Posterior vena cava (tissue), 2 donors: ENCODE results near the gene CHRM1. TPM values are rescaled to one million over a fixed set of nuclear protein-coding genes. Genes with fewer than 3 reads are reported as not detected.

Experiments
- DNase-seq: peaks from one replicate; pipeline ENCODE4 v3.0.0-alpha.2; 2020; ENCODE audit warnings: low spot score
- intact Hi-C, 2 donors: fragments of 100-400 bp; cut with DNase I; formaldehyde crosslinking; loops; one replicate each; pipeline versions ENCODE4 v1.14.1 to v1.14.2; 2022 to 2023
- total RNA-seq, 2 donors: library from RNA; stranded (reverse); fragmentation: NEBNext Ultra II Directional; extraction: Animal tissue kit (Norgen Biotek cat#: 25700); gene quantifications; one replicate each; pipeline ENCODE4 v1.2.1, GENCODE V29; 2021
- donor health status: DM: yes; HTN: yes; CAD: no.
- donor health status: DM: yes; HTN: yes; CAD: no.

Gene CHRM1
- total RNA-seq, 2 donors from 2014 or later = not detected

DNA sequence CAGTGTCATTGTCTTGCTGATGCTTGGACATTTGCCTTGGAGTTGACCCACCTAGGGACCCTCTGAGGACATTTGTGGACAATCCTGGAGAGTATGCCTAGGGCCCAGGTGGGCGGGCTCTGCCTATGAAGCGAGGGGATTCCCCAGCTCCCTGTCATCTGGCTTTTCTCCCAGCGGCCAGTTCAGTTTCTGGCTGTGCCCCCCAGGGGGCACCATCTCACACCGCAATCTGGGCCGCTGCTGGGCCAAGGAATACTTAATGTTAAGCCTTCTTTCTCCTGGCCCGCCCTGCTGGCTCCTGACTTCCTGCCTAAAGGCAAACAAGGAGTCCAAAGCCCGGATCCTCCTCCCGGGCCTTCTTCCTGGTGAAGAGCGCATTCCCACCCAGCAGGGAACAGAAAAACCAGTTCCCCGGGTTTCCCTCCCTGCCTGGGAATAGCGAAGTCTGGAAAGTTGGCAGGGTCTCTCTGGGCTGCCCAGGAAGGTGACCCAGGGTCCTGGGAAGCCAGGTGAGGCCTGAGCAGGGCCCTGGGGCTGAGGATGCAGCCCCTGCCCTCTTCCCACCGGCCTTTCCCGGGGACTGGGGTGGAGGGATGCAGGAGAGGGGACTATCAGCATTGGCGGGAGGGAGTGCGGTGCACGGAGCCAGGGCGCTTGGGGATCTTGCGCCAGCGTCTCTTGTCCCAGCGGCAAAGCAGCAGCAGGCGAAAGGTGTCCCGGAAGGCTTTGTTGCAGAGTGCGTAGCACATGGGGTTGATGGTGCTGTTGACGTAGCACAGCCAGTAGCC, 11.9 kb downstream of the CHRM1 start:
- intact Hi-C loops = loop anchor here in 1 of 2 donors (2.0 kb wide), 1 partner anchor 116 kb away; no protein-coding TSS in a partner anchor
- peak; percentile 87 for DNase-seq

GRCh38 chr11:62908468-62909072, 12.6 kb downstream of the CHRM1 start:
- intact Hi-C loops = loop anchor here in 1 of 2 donors (2.0 kb wide), 1 partner anchor 116 kb away; no protein-coding TSS in a partner anchor
- DNase-seq = no peak

- intact Hi-C loops = loop anchor here in 1 of 2 donors (1.0 kb wide), 1 partner anchor 118 kb away; no protein-coding TSS in a partner anchor
- peak; percentile 92 for DNase-seq
Observed at GRCh38 chr11:62905927-62906531, 15.1 kb downstream of the CHRM1 start.

DNA sequence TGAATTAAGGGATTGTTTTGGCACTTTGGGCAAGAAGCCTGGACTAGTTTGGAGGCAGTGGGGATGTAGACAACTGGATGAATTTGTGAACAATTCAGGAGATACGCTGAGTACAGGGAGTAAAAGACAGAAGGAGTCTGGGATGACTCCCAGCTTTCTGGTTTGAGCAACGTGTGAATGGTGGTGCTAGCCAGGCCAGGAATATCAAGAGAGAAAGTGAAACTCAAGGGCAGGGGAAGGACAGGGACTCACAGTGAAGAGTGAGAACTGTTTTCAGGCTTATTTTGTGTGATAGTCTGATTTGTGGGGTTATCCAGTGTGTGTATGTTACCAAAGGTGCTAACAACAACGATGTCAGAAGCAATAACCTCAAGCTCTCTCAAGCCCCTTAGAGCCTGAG, 15.9 kb downstream of the CHRM1 start:
- DNase-seq = no peak
- intact Hi-C loops = no loop called here

DNA sequence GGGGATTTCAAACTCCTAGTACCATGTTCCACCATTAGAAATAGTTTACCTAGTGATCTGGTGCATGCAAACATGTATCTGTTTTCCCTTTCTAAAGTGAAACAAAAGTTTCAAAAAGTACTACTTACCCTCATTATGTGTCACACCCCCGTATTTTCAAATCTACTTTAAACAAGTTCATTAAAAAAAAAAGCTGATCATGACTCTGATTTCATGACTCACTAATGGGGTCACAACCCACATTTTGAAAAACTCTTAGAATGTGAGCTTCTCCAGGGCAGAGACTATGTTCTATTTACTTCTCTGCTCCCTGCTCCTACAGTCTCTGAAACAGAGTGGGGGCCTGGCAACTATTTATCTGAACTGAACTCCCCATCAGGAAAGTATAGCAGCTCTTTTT, 18.2 kb downstream of the CHRM1 start:
- intact Hi-C loops = no loop called here
- DNase-seq = no peak

GRCh38 chr11:62898027-62898426, 23.1 kb downstream of the CHRM1 start:
- DNase-seq = no peak
- intact Hi-C loops = no loop called here

GRCh38 chr11:62897311-62897710, 23.9 kb downstream of the CHRM1 start:
- no peak for DNase-seq
- intact Hi-C loops = no loop called here

GRCh38 chr11:62896049-62896448, 25.1 kb downstream of the CHRM1 start:
- DNase-seq = no peak

DNA sequence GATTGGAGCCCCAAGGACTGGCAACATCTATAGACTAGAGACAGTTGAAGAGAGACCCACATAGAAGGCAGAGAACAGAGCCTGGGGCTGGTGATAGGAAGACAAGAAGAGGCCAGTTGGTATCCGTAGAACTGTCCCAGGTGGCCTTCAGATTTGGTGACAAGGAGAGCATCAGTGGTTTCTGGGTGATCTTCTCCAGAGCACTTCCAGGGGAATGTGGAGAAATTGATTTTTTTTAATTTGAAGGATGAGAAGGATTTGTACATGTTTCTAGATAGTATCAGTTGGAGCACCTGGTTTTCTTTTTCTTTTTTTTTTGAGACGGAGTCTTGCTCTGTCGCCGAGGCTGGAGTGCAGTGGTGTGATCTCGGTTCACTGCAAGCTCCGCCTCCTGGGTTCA, 25.7 kb downstream of the CHRM1 start:
- no peak for DNase-seq
- intact Hi-C loops = no loop called here

More at GRCh38 chr11:62896049-62896448, 25.1 kb downstream of the CHRM1 start:
- intact Hi-C loops = no loop called here

DNA sequence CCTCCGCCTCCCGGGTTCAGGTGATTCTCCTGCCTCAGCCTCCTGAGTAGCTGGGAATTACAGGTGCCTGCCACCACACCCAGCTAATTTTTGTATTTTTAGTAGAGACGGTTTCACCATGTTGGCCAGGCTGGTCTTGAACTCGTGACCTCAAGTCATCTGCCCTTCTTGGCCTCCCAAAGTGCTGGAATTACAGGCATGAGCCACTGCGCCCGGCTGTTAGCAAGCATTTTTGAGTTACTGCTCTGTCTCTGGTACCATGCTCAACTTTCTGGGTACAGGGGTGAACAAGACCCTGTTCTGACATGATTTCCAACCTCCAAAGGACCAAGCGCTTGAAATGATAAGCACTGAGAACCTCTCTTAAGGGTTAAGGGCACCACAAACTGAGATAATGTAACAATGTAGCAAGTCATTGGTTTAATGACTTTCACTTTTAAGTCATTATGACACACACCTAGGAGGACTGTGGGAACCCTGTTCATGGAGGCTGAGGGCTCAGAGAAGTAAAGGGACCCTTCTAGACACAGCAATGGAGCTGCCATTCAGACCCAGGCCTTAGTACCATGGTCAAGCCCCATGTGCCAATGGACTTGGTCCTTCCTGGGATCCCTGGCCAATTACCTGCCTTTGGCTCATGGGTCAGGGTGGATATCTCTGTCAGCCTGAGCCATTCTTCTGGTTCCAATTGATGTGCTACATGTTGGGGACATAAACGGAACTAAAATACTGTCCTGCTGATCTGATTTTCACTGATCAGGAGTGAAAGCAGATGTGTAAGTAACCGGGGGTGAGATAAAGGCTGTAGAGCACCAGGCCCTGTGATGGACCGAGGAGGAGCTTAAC, 28.9 kb downstream of the CHRM1 start:
- intact Hi-C loops = no loop called here
- no peak for DNase-seq

DNA sequence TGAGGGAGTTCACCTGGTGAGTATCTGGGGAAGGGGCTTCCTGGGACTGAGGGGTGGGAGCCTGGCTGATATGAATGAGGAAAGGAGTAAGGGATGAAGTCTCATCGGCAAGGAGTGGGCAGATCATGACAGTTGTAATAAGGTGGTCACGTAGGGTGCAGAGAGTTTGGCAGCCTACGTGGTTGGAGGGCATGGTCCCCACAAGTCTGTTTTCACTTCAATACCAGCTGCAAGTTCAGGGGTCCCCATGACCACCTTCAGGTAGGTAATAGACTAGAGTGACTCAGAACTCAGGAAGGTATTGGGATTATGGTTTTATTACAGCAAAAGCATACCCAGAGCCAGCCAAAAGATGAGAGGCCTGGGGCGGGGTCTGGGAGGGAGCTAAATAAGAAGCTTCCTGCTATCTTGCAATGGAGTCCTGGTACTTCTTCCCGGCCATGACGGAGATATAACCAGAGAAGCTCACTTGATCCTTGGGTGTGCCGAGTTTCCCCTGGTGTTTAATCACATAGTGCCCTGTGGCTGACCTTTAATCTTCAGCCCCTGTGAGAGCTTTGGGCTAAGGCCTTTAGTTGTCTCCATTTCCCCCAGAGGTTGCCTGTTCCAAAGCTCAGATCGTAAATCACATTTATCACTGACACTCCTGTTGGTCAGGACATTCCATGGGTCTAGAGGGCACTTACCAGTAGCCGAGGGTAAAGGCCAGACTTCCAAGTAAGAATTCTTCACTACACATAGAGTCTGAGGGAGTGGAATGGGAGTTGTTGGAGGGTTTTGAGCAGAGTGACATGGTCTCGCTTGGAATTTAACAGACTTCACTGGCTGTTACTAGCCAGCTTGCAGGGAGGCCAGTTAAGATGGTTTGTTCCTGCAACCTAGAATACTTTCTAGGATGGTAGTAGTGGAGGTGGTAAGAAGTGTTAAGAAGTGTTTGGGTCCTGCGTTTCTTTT, 31.4 kb downstream of the CHRM1 start:
- intact Hi-C loops = no loop called here
- no peak for DNase-seq

DNA sequence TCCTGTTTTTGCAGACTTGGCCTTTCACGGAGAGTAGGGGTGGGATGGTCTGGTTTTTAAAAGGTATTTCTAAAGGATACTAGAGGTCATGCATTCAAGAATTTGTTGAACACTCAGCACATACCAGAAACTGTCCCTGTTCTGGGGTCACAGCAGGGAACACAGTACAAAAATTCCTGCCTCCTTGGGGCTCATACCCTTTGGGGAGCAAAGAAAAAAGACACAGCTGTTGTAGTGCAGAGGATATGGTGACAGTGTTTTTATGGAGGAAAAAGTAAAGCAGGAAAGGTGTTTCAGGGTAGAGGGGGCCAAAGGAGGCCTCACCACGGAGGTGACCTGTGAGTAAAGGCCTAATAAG, 32.1 kb downstream of the CHRM1 start:
- intact Hi-C loops = no loop called here
- no peak for DNase-seq

- intact Hi-C loops = no loop called here
- no peak for DNase-seq
Observed at GRCh38 chr11:62888406-62888805, 32.8 kb downstream of the CHRM1 start.

DNA sequence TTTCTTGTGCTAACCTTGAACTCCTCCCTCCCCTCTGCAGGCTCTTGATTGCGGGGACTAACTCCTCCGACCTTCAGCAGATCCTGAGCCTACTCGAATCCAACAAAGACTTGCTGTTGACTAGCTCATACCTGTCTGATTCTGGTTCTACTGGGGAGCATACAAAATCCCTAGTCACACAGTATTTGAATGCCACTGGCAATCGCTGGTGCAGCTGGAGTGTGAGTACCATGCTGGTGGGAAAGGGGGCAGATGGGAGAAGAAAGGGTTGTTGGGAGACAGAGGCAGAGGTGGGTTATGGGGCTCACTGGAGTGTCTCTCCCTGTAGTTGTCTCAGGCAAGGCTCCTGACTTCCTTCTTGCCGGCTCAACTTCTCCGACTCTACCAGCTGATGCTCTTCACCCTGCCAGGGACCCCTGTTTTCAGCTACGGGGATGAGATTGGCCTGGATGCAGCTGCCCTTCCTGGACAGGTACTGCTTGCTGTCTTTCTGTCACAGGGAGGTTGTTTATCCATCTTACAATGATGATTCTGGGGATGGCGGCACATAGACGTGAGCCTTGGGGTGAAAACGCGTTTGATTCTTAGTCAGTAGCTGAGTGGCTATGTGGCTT, 35.9 kb downstream of the CHRM1 start:
- no peak for DNase-seq
- intact Hi-C loops = no loop called here

- DNase-seq = no peak
- intact Hi-C loops = no loop called here
Observed at GRCh38 chr11:62883673-62884072, 37.5 kb downstream of the CHRM1 start.

- intact Hi-C loops = no loop called here
- peak; percentile 54 for DNase-seq
Observed at GRCh38 chr11:62882788-62883501, 38.2 kb downstream of the CHRM1 start.

- DNase-seq = peak; percentile 47
- intact Hi-C loops = no loop called here
Observed at GRCh38 chr11:62882431-62882749, 38.8 kb downstream of the CHRM1 start.
